OCI-LY7 (cell line): ENCODE results near the gene PADI4.

Source experiments
- EZH2phosphoT487 ChIP-seq: fragments of 200-600 bp; sonication (generic); IDR thresholded peaks from 2 replicates; pipeline ENCODE4 v1.6.1; 2018; ENCODE audit warnings: low read depth, borderline replicate concordance, mild to moderate bottlenecking, mixed run types, antibody characterized with exemption, low read length, moderate library complexity, mixed read lengths
- TF ChIP-seq, protein P1 (sequence below): fragments of 200-600 bp; sonication (generic); conservative IDR thresholded peaks from 2 replicates; pipeline ENCODE4 v1.5.1; 2014; ENCODE audit warnings: mild to moderate bottlenecking, antibody characterized with exemption, low read length, moderate library complexity, mixed read lengths

DNA sequence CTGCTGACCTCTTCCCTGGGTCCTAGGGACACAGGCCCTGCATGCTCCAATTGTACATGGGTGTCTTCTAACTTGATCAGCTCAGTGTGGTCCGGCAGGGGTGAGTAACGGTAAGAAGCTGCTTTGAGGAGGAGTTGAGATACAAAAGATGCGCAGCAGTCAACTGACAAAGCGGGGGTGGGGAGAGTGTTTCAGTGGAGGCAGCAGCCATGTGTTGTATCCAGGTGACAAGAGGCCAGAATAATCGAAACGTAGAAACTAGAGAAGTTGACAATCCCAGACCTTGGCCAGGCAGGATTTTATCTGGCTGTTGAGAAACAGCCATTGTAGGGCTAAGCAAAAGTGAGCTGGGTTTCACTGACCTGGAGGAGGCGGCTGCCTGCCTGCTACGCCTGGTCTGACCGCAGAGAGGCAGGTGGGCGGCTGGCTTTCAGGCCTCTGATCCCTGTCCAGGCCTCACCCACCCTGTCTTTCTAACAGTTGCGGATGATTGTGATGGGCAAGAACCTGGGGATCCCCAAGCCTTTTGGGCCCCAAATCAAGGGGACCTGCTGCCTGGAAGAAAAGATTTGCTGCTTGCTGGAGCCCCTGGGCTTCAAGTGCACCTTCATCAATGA, 92.8 kb downstream of the PADI4 start:
- TF ChIP-seq, protein P1, sequence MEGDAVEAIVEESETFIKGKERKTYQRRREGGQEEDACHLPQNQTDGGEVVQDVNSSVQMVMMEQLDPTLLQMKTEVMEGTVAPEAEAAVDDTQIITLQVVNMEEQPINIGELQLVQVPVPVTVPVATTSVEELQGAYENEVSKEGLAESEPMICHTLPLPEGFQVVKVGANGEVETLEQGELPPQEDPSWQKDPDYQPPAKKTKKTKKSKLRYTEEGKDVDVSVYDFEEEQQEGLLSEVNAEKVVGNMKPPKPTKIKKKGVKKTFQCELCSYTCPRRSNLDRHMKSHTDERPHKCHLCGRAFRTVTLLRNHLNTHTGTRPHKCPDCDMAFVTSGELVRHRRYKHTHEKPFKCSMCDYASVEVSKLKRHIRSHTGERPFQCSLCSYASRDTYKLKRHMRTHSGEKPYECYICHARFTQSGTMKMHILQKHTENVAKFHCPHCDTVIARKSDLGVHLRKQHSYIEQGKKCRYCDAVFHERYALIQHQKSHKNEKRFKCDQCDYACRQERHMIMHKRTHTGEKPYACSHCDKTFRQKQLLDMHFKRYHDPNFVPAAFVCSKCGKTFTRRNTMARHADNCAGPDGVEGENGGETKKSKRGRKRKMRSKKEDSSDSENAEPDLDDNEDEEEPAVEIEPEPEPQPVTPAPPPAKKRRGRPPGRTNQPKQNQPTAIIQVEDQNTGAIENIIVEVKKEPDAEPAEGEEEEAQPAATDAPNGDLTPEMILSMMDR: no peak
- TF ChIP-seq EZH2phosphoT487: no peak
